ENCODE measurements around the gene CABP5. TPM values are rescaled to one million over a fixed set of nuclear protein-coding genes. Genes with fewer than 3 reads are reported as not detected.

CABP5 gene
- total RNA-seq = not detected

GRCh38 chr19:48043675-48044258 lies at the start of gene CABP5:
TSS of gene CABP5 (minus strand) at chr19:48044079. CDS start at chr19:48043922, 157 bp downstream.

GRCh38 chr19:47994209-47994802 lies 49.6 kb downstream of the CABP5 start, which contains the start of gene ELSPBP1:
TSS of gene ELSPBP1 (plus strand) at chr19:47994632. CDS start at chr19:48008668, 14,036 bp downstream.

GRCh38 chr19:47992070-47992469 lies 51.8 kb downstream of the CABP5 start, which contains the start of gene BSPH1:
TSS of gene BSPH1 (minus strand) at chr19:47992170. CDS start at chr19:47992081, 89 bp downstream.

Other genes with a start within 250 kb of the CABP5 start
- not detected for gene TPRX1, start 239.5 kb downstream of the CABP5 start, total RNA-seq
- gene CRX, start 222.1 kb downstream of the CABP5 start, total RNA-seq = not detected
- gene TPRX2, start 184.8 kb downstream of the CABP5 start, total RNA-seq = not detected
- not detected for gene SULT2A1, start 157.8 kb downstream of the CABP5 start, total RNA-seq
- not detected for gene BSPH1, start 51.9 kb downstream of the CABP5 start, total RNA-seq
- not detected for gene ELSPBP1, start 49.4 kb downstream of the CABP5 start, total RNA-seq
- gene PLA2G4C, start 66.7 kb upstream of the CABP5 start, total RNA-seq = 9.1 TPM
- gene LIG1, start 126.3 kb upstream of the CABP5 start, total RNA-seq = 46.3 TPM
- 5.3 TPM for gene ZSWIM9, start 126.6 kb upstream of the CABP5 start, total RNA-seq
- gene CARD8, start 211.8 kb upstream of the CABP5 start, total RNA-seq = 38.8 TPM
- 5.0 TPM for gene ZNF114, start 226.0 kb upstream of the CABP5 start, total RNA-seq

Measured in parietal lobe (tissue), 1 donor.